IPS-15b (cell line): ENCODE results near the gene FZD4.
A peak's percentile ranks its signal among the peaks of the same experiment; 100 is the strongest.
"Not testable (repeated sequence)": the region's sequence is repeated elsewhere in the genome, so short reads cannot be mapped to it uniquely, and the experiment has no call there.

Source experiments
- H3K27me3 ChIP-seq: one replicate; pipeline ENCODE4 v1.6.1; 2013; ENCODE audit warnings: low read length; ENCODE audit not compliant: control insufficient read depth, insufficient read depth
- H3K36me3 ChIP-seq: one replicate; pipeline ENCODE4 v1.6.1; 2013; ENCODE audit warnings: low read length; ENCODE audit not compliant: control insufficient read depth, insufficient read depth
- H3K4me1 ChIP-seq: one replicate; pipeline ENCODE4 v1.6.1; 2013; ENCODE audit warnings: mild to moderate bottlenecking, low read length; ENCODE audit not compliant: control insufficient read depth, insufficient read depth
- H3K4me3 ChIP-seq: one replicate; pipeline ENCODE4 v1.5.1; 2013; ENCODE audit warnings: low read depth, low read length
- H3K9ac ChIP-seq: one replicate; pipeline ENCODE4 v1.6.1; 2013; ENCODE audit warnings: low read depth, mild to moderate bottlenecking, low read length
- H3K9me3 ChIP-seq: one replicate; pipeline ENCODE4 v1.6.1; 2013; ENCODE audit warnings: mild to moderate bottlenecking, low read length; ENCODE audit not compliant: control insufficient read depth, insufficient read depth

Gene FZD4

GRCh38 chr11:86967601-86968000 lies 12.4 kb upstream of the FZD4 start:
- H3K4me1 ChIP-seq, H3K9me3 ChIP-seq, H3K36me3 ChIP-seq, H3K27me3 ChIP-seq, H3K4me3 ChIP-seq, H3K9ac ChIP-seq: not testable (repeated sequence)

GRCh38 chr11:86957976-86958646 lies 2.9 kb upstream of the FZD4 start:
- peaks cover 3% of the 10 kb centered on the region for H3K36me3 ChIP-seq
- H3K27me3 ChIP-seq, result peaks cover 14% of the 10 kb centered on the region
- H3K9ac ChIP-seq, result no peak overlapping the region
- peaks cover 5% of the 10 kb centered on the region for H3K4me1 ChIP-seq
- H3K4me3 ChIP-seq, result no peak overlapping the region
- H3K9me3 ChIP-seq, result no peaks in the 10 kb centered on the region

- peaks cover 6% of the 10 kb centered on the region for H3K36me3 ChIP-seq
- H3K9ac ChIP-seq, result no peak overlapping the region
Measured at GRCh38 chr11:86956905-86957195, 1.7 kb upstream of the FZD4 start.

GRCh38 chr11:86955111-86955360 lies 159 bp downstream of the FZD4 start:
- Histone ChIP-seq H3K27me3 (peaks cover 14% of the 10 kb centered on the region), H3K36me3 (peaks cover 8% of the 10 kb centered on the region), H3K9ac (no peak overlapping the region), H3K9me3 (no peaks in the 10 kb centered on the region), H3K4me3 (peak overlapping the region; percentile 47), H3K4me1 (peaks cover 5% of the 10 kb centered on the region)

More at GRCh38 chr11:86956905-86957195, 1.7 kb upstream of the FZD4 start:
- Histone ChIP-seq H3K4me3 (peak overlapping the region; percentile 99), H3K27me3 (peaks cover 14% of the 10 kb centered on the region), H3K4me1 (peaks cover 5% of the 10 kb centered on the region), H3K9me3 (no peaks in the 10 kb centered on the region)

- H3K27me3 ChIP-seq, result peaks cover 14% of the 10 kb centered on the region
- H3K9ac ChIP-seq, result no peak overlapping the region
- peaks cover 8% of the 10 kb centered on the region for H3K36me3 ChIP-seq
- H3K9me3 ChIP-seq, result no peaks in the 10 kb centered on the region
- peak overlapping the region; percentile 47 for H3K4me3 ChIP-seq
- peaks cover 5% of the 10 kb centered on the region for H3K4me1 ChIP-seq
Measured at GRCh38 chr11:86954269-86955110, 705 bp downstream of the FZD4 start.

- Histone ChIP-seq H3K27me3 (peaks cover 13% of the 10 kb centered on the region), H3K36me3 (peaks cover 8% of the 10 kb centered on the region), H3K4me1 (peaks cover 5% of the 10 kb centered on the region), H3K9ac (no peak overlapping the region), H3K9me3 (no peaks in the 10 kb centered on the region), H3K4me3 (no peak overlapping the region)
Measured at GRCh38 chr11:86952221-86952875, 2.8 kb downstream of the FZD4 start.

- H3K9me3 ChIP-seq, result no peaks in the 10 kb centered on the region
- no peak overlapping the region for H3K9ac ChIP-seq
- peaks cover 8% of the 10 kb centered on the region for H3K27me3 ChIP-seq
- peaks cover 3% of the 10 kb centered on the region for H3K4me1 ChIP-seq
- peaks cover 8% of the 10 kb centered on the region for H3K36me3 ChIP-seq
- no peak overlapping the region for H3K4me3 ChIP-seq
Measured at GRCh38 chr11:86951706-86952105, 3.5 kb downstream of the FZD4 start.

- H3K9me3 ChIP-seq, result no peaks in the 10 kb centered on the region
- H3K9ac ChIP-seq, result no peak overlapping the region
- peaks cover 7% of the 10 kb centered on the region for H3K36me3 ChIP-seq
- no peaks in the 10 kb centered on the region for H3K4me1 ChIP-seq
- H3K27me3 ChIP-seq, result peaks cover 8% of the 10 kb centered on the region
- H3K4me3 ChIP-seq, result no peak overlapping the region
Measured at GRCh38 chr11:86950661-86950995, 4.6 kb downstream of the FZD4 start.

- Histone ChIP-seq H3K4me3 (no peak overlapping the region), H3K4me1 (no peaks in the 10 kb centered on the region), H3K36me3 (peaks cover 6% of the 10 kb centered on the region), H3K9ac (no peak overlapping the region), H3K9me3 (no peaks in the 10 kb centered on the region), H3K27me3 (peaks cover 8% of the 10 kb centered on the region)
Measured at GRCh38 chr11:86949995-86950660, 5.1 kb downstream of the FZD4 start.

GRCh38 chr11:86948733-86949132 lies 6.5 kb downstream of the FZD4 start:
- no peak overlapping the region for H3K4me3 ChIP-seq
- no peaks in the 10 kb centered on the region for H3K9me3 ChIP-seq
- no peaks in the 10 kb centered on the region for H3K27me3 ChIP-seq
- H3K4me1 ChIP-seq, result no peaks in the 10 kb centered on the region
- peaks cover 6% of the 10 kb centered on the region for H3K36me3 ChIP-seq
- H3K9ac ChIP-seq, result no peak overlapping the region

- H3K4me3 ChIP-seq, result no peak overlapping the region
- no peaks in the 10 kb centered on the region for H3K9me3 ChIP-seq
- no peak overlapping the region for H3K9ac ChIP-seq
- no peaks in the 10 kb centered on the region for H3K4me1 ChIP-seq
- H3K36me3 ChIP-seq, result peaks cover 6% of the 10 kb centered on the region
- H3K27me3 ChIP-seq, result no peaks in the 10 kb centered on the region
Measured at GRCh38 chr11:86947541-86947940, 7.7 kb downstream of the FZD4 start.

GRCh38 chr11:86943505-86943904 lies 11.7 kb downstream of the FZD4 start:
- H3K9me3 ChIP-seq, H3K4me3 ChIP-seq, H3K36me3 ChIP-seq, H3K9ac ChIP-seq, H3K27me3 ChIP-seq: not testable (repeated sequence)
- H3K4me1 ChIP-seq, result peaks cover 15% of the 10 kb centered on the region
